Body of pancreas (tissue), 4 donors: ENCODE data around the gene AP5B1. TPM values are rescaled to one million over a fixed set of nuclear protein-coding genes. Genes with fewer than 3 reads are reported as not detected.

ENCODE experiments used
- ATAC-seq: fragments of 150-250 bp; one replicate; pipeline ENCODE4 v1.9.1; 2016
- DNase-seq, 4 donors: peaks; one replicate each; pipeline ENCODE4 v3.0.0-alpha.2; 2019
- H3K27ac ChIP-seq, 4 donors: fragments of 200-600 bp; sonication (generic); 1 replicate in 3 of 4; 2 replicates in 1 of 4; pipeline versions ENCODE4 v1.5.1 to v1.6.1; 2016 to 2019; ENCODE audit warnings: mild to moderate bottlenecking in 1 of 4, mixed read lengths in 1 of 4, moderate library complexity in 1 of 4
- H3K27me3 ChIP-seq, 2 donors: fragments of 200-600 bp; sonication (generic); one replicate each; pipeline ENCODE4 v1.6.0; 2016; ENCODE audit warnings: mild to moderate bottlenecking in 1 of 2
- H3K36me3 ChIP-seq, 2 donors: fragments of 200-600 bp; sonication (generic); replicated peaks in 1 of 2; 2 replicates each; pipeline ENCODE4 v1.5.1; 2016; ENCODE audit warnings: low read depth in 2 of 2; ENCODE audit not compliant: insufficient read depth in 1 of 2
- H3K4me1 ChIP-seq: fragments of 200-600 bp; sonication (generic); one replicate; pipeline ENCODE4 v1.6.0; 2016
- H3K4me3 ChIP-seq, 2 donors: fragments of 200-600 bp; sonication (generic); 1 replicate in 1 of 2; 2 replicates in 1 of 2; pipeline ENCODE4 v1.5.1; 2016 to 2019
- H3K9me3 ChIP-seq, 3 donors: fragments of 200-600 bp; sonication (generic); 1 replicate in 2 of 3; 2 replicates in 1 of 3; pipeline ENCODE4 v1.5.1; 2016
- POLR2A ChIP-seq, 3 donors: fragments of 450-650 bp; IDR thresholded peaks; one replicate each; pipeline ENCODE4 v1.6.1; 2016; ENCODE audit warnings: antibody characterized with exemption in 3 of 3, mild to moderate bottlenecking in 2 of 3
- WGBS, 2 donors: methylation state at CpG; one replicate each; pipeline ENCODE4 v1.1.5; 2017; 5-methylcytosine and 5-hydroxymethylcytosine counted together
- intact Hi-C: fragments of 100-400 bp; cut with DNase I; formaldehyde crosslinking; loops from one replicate; pipeline ENCODE4 v1.15.1; 2023
- total RNA-seq, 2 donors: library from RNA; depleted of rRNA; stranded (reverse); fragments of >200 nt; gene quantifications; one replicate each; pipeline ENCODE4 v1.1.0, GENCODE V29; 2016
- TF ChIP-seq, protein P1 (sequence below), 7 experiments: fragments of 450-650 bp in 4 of 7; fragments of 200-600 bp in 3 of 7; sonication (generic) in 3 of 7; IDR thresholded peaks; one replicate each; pipeline ENCODE4 v1.5.1; 2016 to 2019; ENCODE audit warnings: antibody characterized with exemption in 7 of 7

Gene AP5B1
- total RNA-seq, 2 donors from 2014 or later: 18.2 to 33.9 TPM

DNA sequence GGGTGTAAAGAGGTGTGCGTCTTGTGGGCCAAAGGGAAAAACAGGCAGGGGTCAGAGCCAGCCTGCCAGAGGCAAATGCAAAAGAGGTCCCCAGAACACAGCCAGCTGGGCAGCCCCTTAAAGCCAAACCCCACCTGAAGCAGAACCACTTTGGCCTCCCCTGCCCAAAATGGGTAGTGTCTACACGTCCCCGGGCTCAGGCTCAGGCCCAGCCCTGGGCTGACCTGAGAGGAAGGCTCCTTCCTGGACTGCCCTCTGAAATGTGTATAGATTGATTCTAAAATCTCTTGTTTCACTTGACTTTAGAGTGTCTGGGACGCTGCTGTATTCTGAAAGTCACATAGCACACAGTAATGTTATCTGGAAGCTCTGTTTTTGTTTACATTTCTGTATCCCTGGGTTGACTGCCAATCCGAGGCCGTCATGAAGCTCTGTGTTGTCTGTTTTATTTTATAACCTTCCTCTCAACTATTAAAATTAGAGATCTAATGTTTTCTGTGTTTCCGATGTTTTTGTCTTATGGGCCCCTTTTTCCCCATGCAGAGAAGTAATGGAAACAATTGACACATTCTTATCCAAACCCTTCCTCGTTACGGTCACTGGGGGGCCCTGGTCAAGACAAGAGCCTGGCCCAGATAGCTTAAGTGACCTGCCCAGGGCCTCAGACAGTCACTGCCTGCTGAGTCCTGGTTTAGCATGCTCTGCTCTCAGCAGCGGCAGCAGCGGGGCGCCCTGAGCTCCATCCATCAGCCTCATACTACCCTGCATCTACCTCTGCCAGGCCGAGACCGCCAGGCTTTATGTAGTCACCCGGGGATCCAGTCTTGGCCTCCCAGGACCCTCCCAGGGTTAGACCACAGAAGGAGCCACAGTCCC lies 16.2 kb upstream of the AP5B1 start:
- TF ChIP-seq, protein P1, sequence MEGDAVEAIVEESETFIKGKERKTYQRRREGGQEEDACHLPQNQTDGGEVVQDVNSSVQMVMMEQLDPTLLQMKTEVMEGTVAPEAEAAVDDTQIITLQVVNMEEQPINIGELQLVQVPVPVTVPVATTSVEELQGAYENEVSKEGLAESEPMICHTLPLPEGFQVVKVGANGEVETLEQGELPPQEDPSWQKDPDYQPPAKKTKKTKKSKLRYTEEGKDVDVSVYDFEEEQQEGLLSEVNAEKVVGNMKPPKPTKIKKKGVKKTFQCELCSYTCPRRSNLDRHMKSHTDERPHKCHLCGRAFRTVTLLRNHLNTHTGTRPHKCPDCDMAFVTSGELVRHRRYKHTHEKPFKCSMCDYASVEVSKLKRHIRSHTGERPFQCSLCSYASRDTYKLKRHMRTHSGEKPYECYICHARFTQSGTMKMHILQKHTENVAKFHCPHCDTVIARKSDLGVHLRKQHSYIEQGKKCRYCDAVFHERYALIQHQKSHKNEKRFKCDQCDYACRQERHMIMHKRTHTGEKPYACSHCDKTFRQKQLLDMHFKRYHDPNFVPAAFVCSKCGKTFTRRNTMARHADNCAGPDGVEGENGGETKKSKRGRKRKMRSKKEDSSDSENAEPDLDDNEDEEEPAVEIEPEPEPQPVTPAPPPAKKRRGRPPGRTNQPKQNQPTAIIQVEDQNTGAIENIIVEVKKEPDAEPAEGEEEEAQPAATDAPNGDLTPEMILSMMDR (IDR thresholded peaks at IDR 0.05): no peak
- TF ChIP-seq POLR2A (IDR thresholded peaks at IDR 0.05): no peak
- intact Hi-C loops: no loop called here
- no peak overlapping the region for H3K4me3 ChIP-seq
- no peaks in the 10 kb centered on the region for H3K36me3 ChIP-seq
- H3K27ac ChIP-seq: no peak overlapping the region
- H3K9me3 ChIP-seq: no peaks in the 10 kb centered on the region
- H3K27me3 ChIP-seq: no peaks in the 10 kb centered on the region
- DNase-seq (no peak), ATAC-seq (no peak)
- peaks cover 18% of the 10 kb centered on the region for H3K4me1 ChIP-seq
- WGBS, 2 donors: 72 to 78% methylated on average over 14 to 15 of the region's 15 CpGs

DNA sequence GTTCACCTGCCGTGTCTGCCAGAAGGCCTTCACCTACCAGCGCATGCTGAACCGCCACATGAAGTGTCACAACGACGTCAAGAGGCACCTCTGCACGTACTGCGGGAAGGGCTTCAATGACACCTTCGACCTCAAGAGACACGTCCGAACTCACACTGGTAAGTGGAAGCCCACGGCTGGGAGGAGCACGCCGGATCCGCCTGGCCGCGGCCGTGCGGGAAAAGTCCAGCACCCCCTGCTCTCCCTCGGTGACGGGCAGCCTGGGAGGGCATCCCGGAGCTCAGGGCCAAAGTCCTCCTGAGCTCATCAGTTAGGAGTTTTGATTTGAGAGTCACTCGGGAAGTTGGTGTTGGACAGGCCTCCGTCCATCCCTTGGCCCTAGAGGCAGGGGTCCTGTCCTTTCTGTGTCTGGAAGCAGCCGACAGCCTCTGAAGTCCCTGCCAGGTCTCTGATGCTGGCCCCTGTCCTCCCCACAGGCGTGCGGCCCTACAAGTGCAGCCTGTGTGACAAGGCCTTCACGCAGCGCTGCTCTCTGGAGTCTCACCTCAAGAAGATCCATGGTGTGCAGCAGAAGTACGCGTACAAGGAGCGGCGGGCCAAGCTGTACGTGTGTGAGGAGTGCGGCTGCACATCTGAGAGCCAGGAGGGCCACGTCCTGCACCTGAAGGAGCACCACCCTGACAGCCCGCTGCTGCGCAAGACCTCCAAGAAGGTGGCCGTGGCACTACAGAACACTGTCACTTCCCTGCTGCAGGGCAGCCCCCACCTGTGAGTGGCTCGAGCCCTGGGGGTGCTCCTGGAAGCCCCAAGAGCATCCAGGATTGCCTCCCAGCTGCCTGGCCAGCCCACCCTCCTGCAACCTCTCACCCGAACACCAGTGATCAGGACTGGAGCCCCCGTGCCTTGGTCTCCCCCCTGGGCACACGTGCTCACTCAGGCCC lies 14.1 kb upstream of the AP5B1 start:
- intact Hi-C loops: no loop called here
- no peak overlapping the region for H3K4me3 ChIP-seq
- H3K4me1 ChIP-seq: peaks cover 22% of the 10 kb centered on the region
- 87 to 89% methylated on average over 39 to 42 of the region's 42 CpGs for WGBS, 2 donors
- H3K36me3 ChIP-seq: no peaks in the 10 kb centered on the region
- no peak for DNase-seq
- TF ChIP-seq, protein P1 (IDR thresholded peaks at IDR 0.05): no peak
- no peak for TF ChIP-seq POLR2A (IDR thresholded peaks at IDR 0.05)
- no peaks in the 10 kb centered on the region for H3K9me3 ChIP-seq
- no peak overlapping the region for H3K27ac ChIP-seq
- no peaks in the 10 kb centered on the region for H3K27me3 ChIP-seq
- ATAC-seq: no peak

DNA sequence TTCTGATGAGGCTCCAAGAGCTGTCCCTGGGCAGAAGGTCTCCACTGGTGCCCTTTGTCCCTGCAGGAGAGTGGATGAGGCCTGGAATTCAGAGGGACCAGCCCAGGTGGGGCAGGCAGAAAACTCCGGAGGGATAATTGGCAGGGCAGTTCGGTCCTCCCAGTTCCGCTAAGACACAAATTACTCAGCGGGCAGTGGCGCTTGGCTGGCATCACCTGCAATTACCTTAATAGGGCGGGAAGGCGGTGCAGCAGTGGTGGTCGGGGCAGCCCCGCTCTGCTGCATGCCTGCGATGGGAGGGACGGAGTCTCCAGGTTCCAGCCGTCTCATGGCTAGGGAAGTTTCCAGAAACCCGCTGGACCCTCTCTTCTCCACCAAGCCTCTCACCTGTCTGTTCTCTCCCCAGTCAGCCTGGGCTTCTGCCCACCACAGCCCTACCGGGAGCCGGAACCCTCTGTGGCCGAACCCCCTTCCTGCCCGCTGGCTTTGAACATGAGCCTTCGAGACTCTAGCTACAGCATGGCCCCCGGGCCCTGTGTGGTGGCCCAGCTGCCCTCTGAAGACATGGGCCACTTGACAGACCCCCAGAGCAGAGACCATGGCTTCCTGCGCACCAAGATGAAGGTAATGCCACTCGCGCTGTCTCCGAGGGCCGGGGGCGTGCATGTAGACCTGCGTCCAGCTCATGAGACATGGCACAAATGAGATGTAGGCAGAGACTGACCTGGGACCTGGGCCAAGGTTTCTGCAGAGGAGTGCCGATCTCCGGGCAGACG lies 13.0 kb upstream of the AP5B1 start:
- DNase-seq (peak in 2 of 4 donors; percentile 36 to 54), ATAC-seq (peak; percentile 7)
- Histone ChIP-seq H3K27ac (peak overlapping the region; percentile 21 to 65 (median 44)), H3K27me3 (no peaks in the 10 kb centered on the region), H3K4me3 (no peak overlapping the region), H3K4me1 (peaks cover 31% of the 10 kb centered on the region), H3K9me3 (no peaks in the 10 kb centered on the region), H3K36me3 (no peaks in the 10 kb centered on the region)
- intact Hi-C loops: no loop called here
- TF ChIP-seq POLR2A (IDR thresholded peaks at IDR 0.05): no peak
- TF ChIP-seq, protein P1 (IDR thresholded peaks at IDR 0.05): no peak
- WGBS, 2 donors: 67 to 76% methylated on average over 12 to 27 of the region's 29 CpGs

DNA sequence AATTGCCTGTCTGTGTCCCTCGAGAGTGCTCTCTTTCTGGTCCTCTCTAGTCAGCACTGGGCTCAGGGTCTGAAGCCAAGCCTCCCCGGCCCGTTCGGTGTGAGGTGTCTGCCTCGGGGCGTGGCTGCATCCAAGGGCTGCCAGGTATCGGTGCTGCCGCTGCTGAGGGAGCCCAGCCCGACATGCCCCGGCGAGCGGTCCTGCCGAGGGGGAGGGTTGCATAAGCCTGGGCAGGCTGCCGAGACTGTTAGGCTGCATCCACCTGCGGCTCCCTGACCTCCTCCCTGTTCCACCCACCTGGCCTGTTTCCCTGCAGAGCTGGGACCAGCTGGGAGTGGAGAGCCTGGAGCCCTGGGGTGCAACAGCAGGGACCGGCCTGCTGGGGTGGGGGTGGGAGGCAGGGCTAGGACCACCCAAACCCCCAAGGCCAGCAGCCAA lies 12.4 kb upstream of the AP5B1 start:
- Histone ChIP-seq H3K27me3 (no peaks in the 10 kb centered on the region), H3K36me3 (no peaks in the 10 kb centered on the region), H3K4me3 (no peak overlapping the region), H3K4me1 (peaks cover 37% of the 10 kb centered on the region), H3K9me3 (no peaks in the 10 kb centered on the region), H3K27ac (peak overlapping the region; percentile 21 to 65 (median 44))
- peak; percentile 93 for ATAC-seq
- WGBS, 2 donors: 18 to 23% methylated on average over 2 to 16 of the region's 16 CpGs
- intact Hi-C loops: no loop called here
- TF ChIP-seq POLR2A (IDR thresholded peaks at IDR 0.05): no peak
- TF ChIP-seq, protein P1 (IDR thresholded peaks at IDR 0.05): no peak
- DNase-seq: peak; percentile 90 to 97 (median 95)
